ENCODE data around the gene PTPRU.
A peak's percentile ranks its signal among the peaks of the same experiment; 100 is the strongest.
"Not testable (repeated sequence)": the region's sequence is repeated elsewhere in the genome, so short reads cannot be mapped to it uniquely, and the experiment has no call there.

The PTPRU gene

DNA sequence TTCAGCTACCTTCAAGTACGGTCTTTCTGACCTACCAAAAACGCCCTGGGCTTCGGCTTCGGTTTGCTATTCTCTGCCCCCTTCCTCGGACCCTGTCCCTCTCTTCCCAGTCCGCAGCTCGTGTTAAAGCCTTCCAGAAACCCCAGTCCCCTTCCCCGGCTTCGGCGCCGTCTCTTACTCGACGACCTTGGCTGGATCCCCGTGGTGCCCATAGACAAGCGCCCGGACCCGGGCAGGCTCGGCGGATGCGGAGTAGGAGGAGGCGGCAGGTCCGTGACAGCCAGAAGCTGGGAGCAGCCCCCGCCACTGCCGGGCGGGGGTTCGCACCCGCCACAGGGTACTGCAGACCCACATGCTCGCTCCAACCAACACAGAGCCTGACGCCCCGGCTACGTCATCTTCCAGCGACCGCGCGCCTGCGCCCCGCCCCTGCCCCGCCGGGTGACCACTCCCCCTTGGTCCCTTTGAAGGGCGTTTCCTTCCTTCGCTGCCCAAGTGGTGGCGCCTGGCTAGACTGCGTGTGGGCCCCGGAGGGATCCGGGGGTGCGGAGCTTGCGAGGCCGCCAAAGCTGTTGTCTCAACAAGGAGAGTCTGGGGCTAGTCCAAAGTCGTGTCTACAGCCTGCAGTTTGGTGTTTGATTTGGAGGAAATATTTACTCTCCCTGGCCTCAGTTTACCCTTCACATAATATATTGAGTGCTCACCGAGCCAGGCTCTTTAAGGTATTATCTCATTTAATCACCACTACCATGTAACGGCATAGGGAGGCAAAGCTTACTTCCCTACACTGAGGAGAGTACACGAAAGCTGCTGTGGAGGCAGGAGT is 5.6 kb upstream of the PTPRU start, which contains the start of gene MECR:
Gene MECR, minus strand, starts transcription at position 382 of the 826 bp plus-strand sequence. Its CDS starts 28 bp downstream, at position 354.
- Mint-ChIP-seq H3K9me3 (no peaks in the 10 kb centered on the region), H3K4me3 (peak within 1 kb of the TSS; percentile 88), H3K4me1 (peaks cover 19% of the 10 kb centered on the region), H3K27me3 (peaks cover 25% of the 10 kb centered on the region), H3K36me3 (no peaks in the 10 kb centered on the region), H3K27ac (peak within 1 kb of the TSS; percentile 85)
- CTCF ChIA-PET: no interaction called here
- peak; percentile 96 for DNase-seq

- Mint-ChIP-seq H3K4me3 (no peak overlapping the region), H3K27ac (no peak overlapping the region), H3K9me3 (no peaks in the 10 kb centered on the region), H3K4me1 (peaks cover 29% of the 10 kb centered on the region), H3K27me3 (peaks cover 40% of the 10 kb centered on the region), H3K36me3 (peaks cover 2% of the 10 kb centered on the region)
- no peak for DNase-seq
- CTCF ChIA-PET: no interaction called here
Observed at GRCh38 chr1:29232387-29232786, 3.9 kb upstream of the PTPRU start.

DNA sequence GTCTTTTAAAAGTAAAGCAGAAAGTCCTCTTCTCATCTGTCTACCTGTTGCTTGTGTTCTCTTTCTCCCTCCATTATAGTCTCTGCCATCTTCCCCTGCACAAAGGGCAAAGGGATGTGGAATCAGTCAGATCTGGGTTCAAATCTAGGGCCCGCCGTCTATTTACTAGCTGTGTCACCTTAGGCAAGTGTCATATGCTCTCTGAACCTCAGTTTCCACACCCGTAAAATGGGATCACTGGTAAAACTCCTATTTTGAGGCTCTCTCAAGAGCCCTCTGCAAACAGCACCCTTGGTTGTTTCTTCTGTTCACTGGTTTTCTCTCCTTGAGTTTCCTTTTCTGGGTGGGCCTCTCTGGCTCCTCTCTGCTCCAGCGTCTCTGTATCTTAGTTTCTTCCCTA is 2.6 kb upstream of the PTPRU start:
- peaks cover 2% of the 10 kb centered on the region for H3K36me3 Mint-ChIP-seq
- H3K9me3 Mint-ChIP-seq: no peaks in the 10 kb centered on the region
- DNase-seq: no peak
- H3K4me3 Mint-ChIP-seq: no peak overlapping the region
- CTCF ChIA-PET: no interaction called here
- H3K4me1 Mint-ChIP-seq: peaks cover 34% of the 10 kb centered on the region
- no peak overlapping the region for H3K27ac Mint-ChIP-seq
- peaks cover 51% of the 10 kb centered on the region for H3K27me3 Mint-ChIP-seq

- CTCF ChIA-PET: no interaction called here
- Mint-ChIP-seq H3K4me3 (no peak overlapping the region), H3K27ac (no peak overlapping the region), H3K9me3 (no peaks in the 10 kb centered on the region), H3K36me3 (peaks cover 2% of the 10 kb centered on the region), H3K4me1 (peaks cover 34% of the 10 kb centered on the region), H3K27me3 (peaks cover 59% of the 10 kb centered on the region)
- DNase-seq: no peak
Observed at GRCh38 chr1:29234471-29234870, 1.9 kb upstream of the PTPRU start.

- Mint-ChIP-seq H3K4me1 (peaks cover 30% of the 10 kb centered on the region), H3K27me3 (peaks cover 63% of the 10 kb centered on the region)
- H3K4me3 Mint-ChIP-seq, DNase-seq, H3K36me3 Mint-ChIP-seq, CTCF ChIA-PET, H3K27ac Mint-ChIP-seq, H3K9me3 Mint-ChIP-seq: not testable (repeated sequence)
Observed at GRCh38 chr1:29234881-29235280, 1.4 kb upstream of the PTPRU start.

DNA sequence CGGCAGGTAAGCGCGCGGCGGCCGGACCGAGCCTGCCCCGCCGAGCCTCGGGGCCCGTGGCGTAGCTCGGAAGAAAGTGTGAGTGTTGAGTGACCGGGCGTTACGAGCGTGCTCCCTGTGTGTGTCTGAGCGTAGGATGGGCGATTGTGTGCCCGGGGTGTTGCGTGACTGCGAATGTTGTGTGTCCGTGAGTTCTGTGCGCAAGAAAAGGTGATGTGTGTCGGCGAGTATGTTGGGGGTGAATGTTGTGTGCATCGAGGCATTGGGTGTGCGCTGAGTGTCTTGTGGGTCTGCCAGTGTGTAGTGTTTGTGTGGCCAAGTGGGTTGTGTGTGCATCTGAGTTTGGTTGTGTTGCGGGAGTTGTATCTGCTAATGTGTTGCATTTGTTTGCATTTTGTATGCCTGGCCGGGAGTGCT is 398 bp downstream of the PTPRU start:
- DNase-seq: no peak
- Mint-ChIP-seq H3K4me1 (peaks cover 17% of the 10 kb centered on the region), H3K27me3 (peaks cover 74% of the 10 kb centered on the region), H3K36me3 (peaks cover 2% of the 10 kb centered on the region), H3K27ac (no peak overlapping the region), H3K4me3 (peak overlapping the region; percentile 59), H3K9me3 (no peaks in the 10 kb centered on the region)
- CTCF ChIA-PET: interaction anchor here (1.0 kb wide), 1 partner anchor 612 kb away, joined by 6 read pairs; no protein-coding TSS in a partner anchor

DNA sequence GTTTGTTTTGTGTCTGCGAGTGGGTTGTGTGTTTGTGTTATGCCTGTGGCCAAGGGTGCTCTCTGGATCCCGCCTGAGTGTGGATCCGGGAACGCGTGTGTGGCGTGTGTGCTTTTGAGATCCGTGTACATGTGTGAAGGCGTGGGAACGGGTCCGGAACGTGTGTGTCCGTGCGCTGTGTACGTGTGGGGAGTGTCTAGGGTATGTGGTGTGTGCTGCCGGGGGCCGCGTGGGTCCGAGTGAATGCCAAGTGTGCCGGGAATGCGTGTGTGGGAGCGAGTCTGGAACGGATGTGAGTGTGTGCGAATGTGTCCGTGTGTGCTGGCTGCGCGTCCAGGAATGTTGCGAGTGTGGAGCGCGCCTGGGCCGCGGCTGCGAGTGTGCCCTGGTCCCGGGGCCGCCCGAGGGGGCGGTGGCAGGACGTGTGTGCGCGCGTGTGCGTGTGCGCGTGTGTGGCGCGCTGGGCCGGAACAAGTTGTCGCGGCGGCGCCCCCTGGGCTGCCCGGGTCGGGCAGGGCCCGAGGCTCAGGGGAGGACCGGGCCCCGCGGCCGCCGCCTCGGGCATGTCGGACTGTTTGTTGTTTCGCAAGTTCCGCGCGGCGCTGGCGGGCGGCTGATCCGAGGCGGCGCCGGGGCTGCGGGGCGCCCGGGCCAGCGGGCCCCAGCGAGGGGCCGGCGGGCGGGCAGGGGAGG is 953 bp downstream of the PTPRU start:
- DNase-seq: peak; percentile 36
- CTCF ChIA-PET: interaction anchor here (1.0 kb wide), 1 partner anchor 612 kb away, joined by 6 read pairs; no protein-coding TSS in a partner anchor
- H3K27me3 Mint-ChIP-seq: peaks cover 80% of the 10 kb centered on the region
- no peaks in the 10 kb centered on the region for H3K9me3 Mint-ChIP-seq
- H3K4me1 Mint-ChIP-seq: peaks cover 17% of the 10 kb centered on the region
- H3K4me3 Mint-ChIP-seq: peak overlapping the region; percentile 59
- peaks cover 2% of the 10 kb centered on the region for H3K36me3 Mint-ChIP-seq
- no peak overlapping the region for H3K27ac Mint-ChIP-seq

GRCh38 chr1:29237852-29238619 is 1.7 kb downstream of the PTPRU start:
- H3K27me3 Mint-ChIP-seq: peaks cover 81% of the 10 kb centered on the region

GRCh38 chr1:29238620-29239002 is 2.3 kb downstream of the PTPRU start:
- CTCF ChIA-PET: no interaction called here
- no peak for DNase-seq
- H3K27me3 Mint-ChIP-seq: peaks cover 79% of the 10 kb centered on the region
- H3K36me3 Mint-ChIP-seq: peaks cover 2% of the 10 kb centered on the region
- H3K4me3 Mint-ChIP-seq: peak overlapping the region; percentile 57
- no peak overlapping the region for H3K27ac Mint-ChIP-seq
- peaks cover 17% of the 10 kb centered on the region for H3K4me1 Mint-ChIP-seq
- H3K9me3 Mint-ChIP-seq: no peaks in the 10 kb centered on the region

More at GRCh38 chr1:29237852-29238619, 1.7 kb downstream of the PTPRU start:
- Mint-ChIP-seq H3K27ac (no peak overlapping the region), H3K9me3 (no peaks in the 10 kb centered on the region), H3K4me1 (peaks cover 17% of the 10 kb centered on the region), H3K36me3 (peaks cover 2% of the 10 kb centered on the region), H3K4me3 (peak overlapping the region; percentile 57)
- DNase-seq: no peak
- CTCF ChIA-PET: no interaction called here

- CTCF ChIA-PET: no interaction called here
- no peak for DNase-seq
- Mint-ChIP-seq H3K36me3 (peaks cover 2% of the 10 kb centered on the region), H3K27me3 (peaks cover 74% of the 10 kb centered on the region), H3K9me3 (no peaks in the 10 kb centered on the region), H3K27ac (no peak overlapping the region), H3K4me3 (no peak overlapping the region), H3K4me1 (peaks cover 17% of the 10 kb centered on the region)
Observed at GRCh38 chr1:29239142-29239541, 2.8 kb downstream of the PTPRU start.

DNA sequence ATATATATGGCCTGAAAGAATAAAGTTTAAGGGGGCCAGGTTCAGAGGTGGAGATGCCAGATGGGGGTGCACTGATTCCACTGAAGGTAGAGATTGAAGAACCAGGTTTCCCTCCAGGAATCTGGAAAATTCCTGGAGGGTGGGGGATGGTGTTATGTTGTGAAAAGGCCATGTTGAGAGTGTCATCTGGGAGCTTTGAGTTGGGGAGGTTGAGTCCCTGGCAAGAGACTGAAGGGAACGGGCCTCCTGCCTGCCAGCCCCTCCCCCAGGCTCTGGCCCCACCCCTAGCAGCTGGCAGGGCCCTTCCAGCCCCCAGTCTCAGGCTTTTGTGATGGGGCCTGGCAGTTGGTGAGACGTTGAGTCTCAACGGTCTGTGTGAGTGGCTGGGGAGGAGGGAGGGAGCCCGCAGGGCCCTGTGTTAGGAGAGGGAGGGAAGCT is 4.1 kb downstream of the PTPRU start:
- Mint-ChIP-seq H3K36me3 (peaks cover 2% of the 10 kb centered on the region), H3K9me3 (no peaks in the 10 kb centered on the region)

GRCh38 chr1:29240986-29241385 is 4.7 kb downstream of the PTPRU start:
- Mint-ChIP-seq H3K36me3 (peaks cover 2% of the 10 kb centered on the region), H3K27me3 (peaks cover 61% of the 10 kb centered on the region), H3K9me3 (no peaks in the 10 kb centered on the region), H3K27ac (no peak overlapping the region), H3K4me3 (no peak overlapping the region), H3K4me1 (peaks cover 14% of the 10 kb centered on the region)
- CTCF ChIA-PET: no interaction called here
- DNase-seq: no peak

More for the DNA sequence above, 4.1 kb downstream of the PTPRU start:
- CTCF ChIA-PET: no interaction called here
- no peak overlapping the region for H3K27ac Mint-ChIP-seq
- H3K27me3 Mint-ChIP-seq: peaks cover 64% of the 10 kb centered on the region
- no peak for DNase-seq
- no peak overlapping the region for H3K4me3 Mint-ChIP-seq
- peaks cover 17% of the 10 kb centered on the region for H3K4me1 Mint-ChIP-seq

DNA sequence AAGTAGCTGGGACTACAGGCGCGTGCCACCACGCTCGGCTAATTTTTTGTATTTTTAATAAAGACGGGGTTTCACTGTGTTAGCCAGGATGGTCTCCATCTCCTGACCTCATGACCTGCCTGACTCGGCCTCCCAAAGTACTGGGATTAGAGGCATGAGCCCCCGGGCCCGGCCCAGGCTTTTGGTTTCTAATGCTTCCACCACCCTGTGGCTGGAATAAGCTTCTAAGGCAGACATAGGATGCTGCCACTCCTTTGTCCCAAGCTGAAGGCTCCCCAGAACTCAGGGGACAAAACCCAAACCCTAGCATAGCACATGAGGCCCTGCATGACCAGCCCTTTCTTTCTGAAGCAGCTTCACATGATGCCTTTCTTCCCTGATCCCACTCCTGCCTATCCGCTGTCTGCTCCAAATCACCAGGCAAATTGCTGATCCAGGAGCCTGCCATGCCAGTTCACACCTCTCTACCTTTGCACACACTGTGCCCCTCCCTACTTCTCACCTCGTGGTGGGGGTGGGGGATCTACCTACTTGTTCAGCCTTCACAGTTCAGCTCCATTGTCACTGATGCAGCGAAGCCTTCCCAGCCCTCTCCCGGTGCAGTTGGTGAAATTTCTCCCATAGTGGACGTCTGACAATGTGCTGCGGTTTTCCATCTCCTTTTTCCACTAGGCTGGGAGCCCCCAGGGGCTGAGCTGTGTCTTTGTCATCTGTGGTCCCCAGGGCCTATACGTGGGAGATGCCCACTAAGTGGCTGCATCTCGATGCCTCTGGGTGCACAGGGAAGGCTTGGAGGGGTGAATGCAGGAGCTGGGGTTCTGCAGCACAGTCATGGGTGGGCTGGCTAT is 6.9 kb downstream of the PTPRU start:
- Mint-ChIP-seq H3K27me3 (peaks cover 51% of the 10 kb centered on the region), H3K4me1 (peaks cover 3% of the 10 kb centered on the region), H3K27ac (no peak overlapping the region), H3K36me3 (no peaks in the 10 kb centered on the region), H3K4me3 (no peak overlapping the region), H3K9me3 (no peaks in the 10 kb centered on the region)
- no peak for DNase-seq
- CTCF ChIA-PET: no interaction called here

- no peak overlapping the region for H3K4me3 Mint-ChIP-seq
- no peaks in the 10 kb centered on the region for H3K4me1 Mint-ChIP-seq
- H3K27me3 Mint-ChIP-seq: peaks cover 50% of the 10 kb centered on the region
- H3K9me3 Mint-ChIP-seq: no peaks in the 10 kb centered on the region
- no peak for DNase-seq
- CTCF ChIA-PET: no interaction called here
- no peak overlapping the region for H3K27ac Mint-ChIP-seq
- H3K36me3 Mint-ChIP-seq: no peaks in the 10 kb centered on the region
Observed at GRCh38 chr1:29243871-29244200, 7.5 kb downstream of the PTPRU start.
